IMR-90 (cell line): Measurements from ENCODE around the gene AKR1C2. TPM values are rescaled to one million over a fixed set of nuclear protein-coding genes. Genes with fewer than 3 reads are reported as not detected.
"Not testable (repeated sequence)": the region's sequence is repeated elsewhere in the genome, so short reads cannot be mapped to it uniquely, and the experiment has no call there.

Experiments
- ATAC-seq: fragments of 200-7000 bp; cut with Tn5 transposase; 2 replicates; pipeline ENCODE4 v1.9.1; 2020; ENCODE audit warnings: low read depth, mild to moderate bottlenecking, moderate library complexity
- BruUV-seq: library from RNA; stranded (reverse); fragments of 400-500 nt; replicated peaks from 2 replicates; lab custom pipeline; 2021; lab: Mats Ljungman, UMichigan
- CTCF ChIA-PET: fragments of 300-600 bp; formaldehyde crosslinking; extraction: SDS; loops from one replicate; lab custom pipeline; 2021; ENCODE audit warnings: antibody characterized with exemption; lab: Yijun Ruan, JAX
- POLR2A ChIA-PET: fragments of 300-600 bp; sonication (Branson Sonifier 250); formaldehyde crosslinking; loops from one replicate; lab custom pipeline; 2022; ENCODE audit warnings: antibody characterized with exemption; ENCODE audit not compliant: unreplicated experiment; lab: Charles Lee
- DNase-seq: peaks from one replicate; pipeline ENCODE4 v3.0.0; 2013
- H2AFZ ChIP-seq: replicated peaks from 2 replicates; pipeline ENCODE3; 2013; ENCODE audit warnings: low read length, mild to moderate bottlenecking; ENCODE audit not compliant: poor library complexity
- H2AK5ac ChIP-seq: 2 replicates; pipeline ENCODE4 v1.6.1; 2013; ENCODE audit warnings: low read depth, low read length, inconsistent platforms
- H2AK9ac ChIP-seq: replicated peaks from 2 replicates; pipeline ENCODE3; 2013; ENCODE audit warnings: mild to moderate bottlenecking, low read depth, low read length, moderate library complexity; ENCODE audit not compliant: poor library complexity
- H2BK120ac ChIP-seq: 2 replicates; pipeline ENCODE4 v1.6.1; 2013; ENCODE audit warnings: low read depth, low read length, inconsistent platforms
- H2BK15ac ChIP-seq: 3 replicates; pipeline ENCODE4 v1.6.1; 2013; ENCODE audit warnings: low read depth, low read length, inconsistent platforms
- H2BK20ac ChIP-seq: 2 replicates; pipeline ENCODE4 v1.6.1; 2013; ENCODE audit warnings: low read depth, mild to moderate bottlenecking, inconsistent platforms, low read length, moderate library complexity
- H2BK5ac ChIP-seq: 2 replicates; pipeline ENCODE4 v1.6.1; 2013; ENCODE audit warnings: mild to moderate bottlenecking, low read depth, low read length, inconsistent platforms; ENCODE audit not compliant: poor library complexity, severe bottlenecking
- H3K14ac ChIP-seq: replicated peaks from 2 replicates; pipeline ENCODE4 v1.6.1; 2013; ENCODE audit warnings: low read depth, low read length, inconsistent platforms
- H3K18ac ChIP-seq: 2 replicates; pipeline ENCODE4 v1.6.1; 2013; ENCODE audit warnings: low read depth, low read length, control low read depth
- H3K23ac ChIP-seq: 2 replicates; pipeline ENCODE4 v1.6.1; 2013; ENCODE audit warnings: low read depth, low read length, inconsistent platforms
- H3K27ac ChIP-seq: 2 replicates; pipeline ENCODE4 v1.5.1; 2013; ENCODE audit warnings: mild to moderate bottlenecking, control low read depth, low read length; ENCODE audit not compliant: insufficient read depth
- H3K27me3 ChIP-seq: 2 replicates; pipeline ENCODE4 v1.6.1; 2013; ENCODE audit warnings: low read length; ENCODE audit not compliant: control insufficient read depth, insufficient read depth
- H3K36me3 ChIP-seq: 2 replicates; pipeline ENCODE4 v1.6.1; 2013; ENCODE audit warnings: low read length, mixed read lengths; ENCODE audit not compliant: control insufficient read depth, insufficient read depth
- H3K4ac ChIP-seq: 2 replicates; pipeline ENCODE4 v1.6.1; 2013; ENCODE audit warnings: low read depth, low read length, inconsistent platforms
- H3K4me1 ChIP-seq: 2 replicates; pipeline ENCODE4 v1.6.1; 2013; ENCODE audit warnings: low read length, mixed read lengths; ENCODE audit not compliant: control insufficient read depth, insufficient read depth
- H3K4me2 ChIP-seq: 2 replicates; pipeline ENCODE4 v1.6.1; 2013; ENCODE audit warnings: low read depth, mild to moderate bottlenecking, control low read depth, low read length, moderate library complexity
- H3K4me3 ChIP-seq: 2 replicates; pipeline ENCODE4 v1.5.1; 2013; ENCODE audit warnings: low read depth, mild to moderate bottlenecking, control low read depth, low read length, moderate library complexity; ENCODE audit not compliant: insufficient read depth
- H3K56ac ChIP-seq: 2 replicates; pipeline ENCODE4 v1.6.1; 2013; ENCODE audit warnings: low read length, inconsistent platforms; ENCODE audit not compliant: insufficient read depth; ENCODE audit errors: extremely low read depth
- H3K79me1 ChIP-seq, 2 experiments: 2 replicates each; pipeline ENCODE4 v1.6.1; 2013; ENCODE audit warnings: low read length in 2 of 2, inconsistent platforms in 1 of 2, low read depth in 1 of 2
- H3K9ac ChIP-seq: 2 replicates; pipeline ENCODE4 v1.6.1; 2013; ENCODE audit warnings: low read depth, low read length, control low read depth
- H3K9me1 ChIP-seq: 2 replicates; pipeline ENCODE4 v1.6.1; 2013; ENCODE audit warnings: low read length, inconsistent platforms; ENCODE audit not compliant: insufficient read depth
- H3K9me3 ChIP-seq: 2 replicates; pipeline ENCODE4 v1.6.1; 2013; ENCODE audit warnings: low read length; ENCODE audit not compliant: control insufficient read depth, insufficient read depth
- H4K20me1 ChIP-seq: 2 replicates; pipeline ENCODE4 v1.6.1; 2013; ENCODE audit warnings: low read length, inconsistent platforms; ENCODE audit not compliant: insufficient read depth
- H4K5ac ChIP-seq: 2 replicates; pipeline ENCODE4 v1.6.1; 2013; ENCODE audit warnings: mild to moderate bottlenecking, low read depth, low read length, control low read depth
- H4K8ac ChIP-seq, 2 experiments: 2 replicates each; pipeline ENCODE4 v1.6.1; 2013; ENCODE audit warnings: low read depth in 2 of 2, low read length in 2 of 2, control low read depth in 1 of 2, inconsistent platforms in 1 of 2
- H4K91ac ChIP-seq: 2 replicates; pipeline ENCODE4 v1.6.1; 2013; ENCODE audit warnings: low read depth, low read length, inconsistent platforms; ENCODE audit not compliant: insufficient read depth
- NFE2L2 ChIP-seq: fragments of 150-350 bp; IDR thresholded peaks from 2 replicates; pipeline ENCODE4 v1.6.1; 2016; ENCODE audit warnings: low read depth, mild to moderate bottlenecking, low read length
- WGBS, 2 experiments: methylation state at CpG; one replicate each; pipeline versions ENCODE4 v1.1.5 to v1.1.7; 2013; ENCODE audit warnings: missing lambda C conversion rate in 2 of 2; ENCODE audit not compliant: insufficient read length in 1 of 2; ENCODE audit errors: extremely low coverage in 2 of 2; 5-methylcytosine and 5-hydroxymethylcytosine counted together
- dilution Hi-C: fragments of 300-500 bp; cut with HindIII; formaldehyde crosslinking; loops from one replicate; pipeline ENCODE4 v1.14.3; 2018; ENCODE audit warnings: low sequenced_read_pairs; ENCODE audit not compliant: unreplicated experiment
- in situ Hi-C: fragments of 300-500 bp; cut with MboI; formaldehyde crosslinking; loops from 3 replicates; pipeline ENCODE4 v1.14.3; 2019; ENCODE audit warnings: low sequenced_read_pairs, inconsistent platforms, mixed read lengths
- intact Hi-C: fragments of 100-400 bp; cut with micrococcal nuclease; formaldehyde crosslinking; loops from 2 replicates; pipeline ENCODE4 v1.10.0; 2022
- polyA plus RNA-seq, 3 experiments: library from polyadenylated mRNA; depleted of rRNA; stranded (reverse); fragments of >200 nt; gene quantifications; 2 replicates each; pipeline ENCODE4 v1.2.3, GENCODE V29; 2012; ENCODE audit warnings: low replicate concordance in 1 of 3
- total RNA-seq: library from RNA; depleted of rRNA; stranded (reverse); fragments of >200 nt; gene quantifications from 2 replicates; pipeline ENCODE4 v1.2.3, GENCODE V29; 2012

Gene AKR1C2
- total and polyA plus RNA-seq, 2 of the 4 experiments (the other 2 are of a cell fraction) = 0.36 to 1.0 TPM

- TF ChIP-seq NFE2L2 = peak; percentile 75
- H3K79me1 ChIP-seq, H3K23ac ChIP-seq, H3K27me3 ChIP-seq, H3K27ac ChIP-seq, H3K36me3 ChIP-seq, H2BK15ac ChIP-seq, H4K5ac ChIP-seq, H3K9me1 ChIP-seq, H4K91ac ChIP-seq, BruUV-seq, CTCF ChIA-PET, ATAC-seq, dilution Hi-C loops, H2AK5ac ChIP-seq, H3K4me2 ChIP-seq, H3K18ac ChIP-seq, H2AFZ ChIP-seq, H4K20me1 ChIP-seq, in situ Hi-C loops, POLR2A ChIA-PET, H3K4me3 ChIP-seq, H2AK9ac ChIP-seq, H3K4me1 ChIP-seq, H3K56ac ChIP-seq, H2BK20ac ChIP-seq, H3K9ac ChIP-seq, H3K9me3 ChIP-seq, DNase-seq, H3K4ac ChIP-seq, H4K8ac ChIP-seq, H2BK120ac ChIP-seq, H3K14ac ChIP-seq, H2BK5ac ChIP-seq: not testable (repeated sequence)
- intact Hi-C loops = loop anchor here (2.0 kb wide), 2 partner anchors 75 to 263 kb away; partner anchors contain the start of gene AKR1C3
- WGBS, 2 experiments = no CpG with 5 or more reads among the region's 6 CpGs
These were observed 16.3 kb upstream of the AKR1C2 start for GRCh38 chr10:5019770-5020612.
